ENCODE results near the gene SDK1. TPM values are rescaled to one million over a fixed set of nuclear protein-coding genes. Genes with fewer than 3 reads are reported as not detected.

SDK1 gene
- total RNA-seq, 3 donors from 2014 or later (not counting 1 experiment from before 2014, with no cell fraction given), result 0.05 to 0.11 TPM; not detected in 1

- H3K27me3 Mint-ChIP-seq (ENCODE audit: low read depth in 2 of 2), result peaks cover 14% of the 10 kb centered on the region in 2 donors
- no peak overlapping the region for H3K4me3 Mint-ChIP-seq
- no peaks in the 10 kb centered on the region for H3K9me3 ChIP-seq (ENCODE audit: control insufficient read depth, insufficient read depth, low read length)
- no peaks in the 10 kb centered on the region for H3K4me1 ChIP-seq (ENCODE audit: control insufficient read depth, insufficient read depth, low read length)
- no peak for DNase-seq
- no peaks in the 10 kb centered on the region for H3K36me3 ChIP-seq (ENCODE audit: control insufficient read depth, insufficient read depth, low read length)
- H3K9me3 Mint-ChIP-seq, result no peaks in the 10 kb centered on the region
- intact Hi-C loops (cut with micrococcal nuclease), result no loop called here
- H3K27ac Mint-ChIP-seq, result no peak overlapping the region
- no peak for ATAC-seq
- WGBS (ENCODE audit: insufficient coverage), result 86% methylated on average over 16 of the region's 16 CpGs
- H3K27ac ChIP-seq (ENCODE audit: low read length), result no peak overlapping the region
- H3K4me3 ChIP-seq (ENCODE audit: low read length), result no peak overlapping the region
- H3K36me3 Mint-ChIP-seq, result no peaks in the 10 kb centered on the region
- H3K4me1 Mint-ChIP-seq, result no peaks in the 10 kb centered on the region
- no peak for TF ChIP-seq CTCF (IDR thresholded peaks at IDR 0.05)
- H3K27me3 ChIP-seq (ENCODE audit: control insufficient read depth, insufficient read depth, low read length), result no peaks in the 10 kb centered on the region
These were observed 708.4 kb downstream of the SDK1 start for GRCh38 chr7:4009211-4010060.

- H3K4me1 Mint-ChIP-seq, result no peaks in the 10 kb centered on the region
- Histone ChIP-seq H3K27ac (ENCODE audit: low read length) (no peak overlapping the region), H3K27me3 (ENCODE audit: control insufficient read depth, insufficient read depth, low read length) (no peaks in the 10 kb centered on the region), H3K4me1 (ENCODE audit: control insufficient read depth, insufficient read depth, low read length) (no peaks in the 10 kb centered on the region), H3K36me3 (ENCODE audit: control insufficient read depth, insufficient read depth, low read length) (no peaks in the 10 kb centered on the region), H3K9me3 (ENCODE audit: control insufficient read depth, insufficient read depth, low read length) (no peaks in the 10 kb centered on the region), H3K4me3 (ENCODE audit: low read length) (no peak overlapping the region)
- TF ChIP-seq CTCF (IDR thresholded peaks at IDR 0.05), result no peak
- H3K4me3 Mint-ChIP-seq, result no peak overlapping the region
- ATAC-seq (no peak), DNase-seq (no peak)
- WGBS (ENCODE audit: insufficient coverage), result 92% methylated on average over 11 of the region's 13 CpGs
- H3K27me3 Mint-ChIP-seq (ENCODE audit: low read depth in 2 of 2), result peaks cover 14% of the 10 kb centered on the region in 2 donors
- intact Hi-C loops (cut with micrococcal nuclease), result no loop called here
- no peaks in the 10 kb centered on the region for H3K9me3 Mint-ChIP-seq
- no peaks in the 10 kb centered on the region for H3K36me3 Mint-ChIP-seq
- H3K27ac Mint-ChIP-seq, result no peak overlapping the region
These were observed 709.1 kb downstream of the SDK1 start for GRCh38 chr7:4010061-4010605.

- Mint-ChIP-seq H3K27ac (no peak overlapping the region), H3K36me3 (no peaks in the 10 kb centered on the region), H3K27me3 (ENCODE audit: low read depth in 2 of 2) (peaks cover 14 to 22% of the 10 kb centered on the region in 2 donors), H3K9me3 (no peaks in the 10 kb centered on the region), H3K4me3 (no peak overlapping the region), H3K4me1 (no peaks in the 10 kb centered on the region)
- no peaks in the 10 kb centered on the region for H3K9me3 ChIP-seq (ENCODE audit: control insufficient read depth, insufficient read depth, low read length)
- DNase-seq (no peak), ATAC-seq (no peak)
- H3K4me3 ChIP-seq (ENCODE audit: low read length), result no peak overlapping the region
- H3K4me1 ChIP-seq (ENCODE audit: control insufficient read depth, insufficient read depth, low read length), result no peaks in the 10 kb centered on the region
- 76% methylated on average over 30 of the region's 30 CpGs for WGBS (ENCODE audit: insufficient coverage)
- intact Hi-C loops (cut with micrococcal nuclease), result no loop called here
- H3K36me3 ChIP-seq (ENCODE audit: control insufficient read depth, insufficient read depth, low read length), result no peaks in the 10 kb centered on the region
- H3K27me3 ChIP-seq (ENCODE audit: control insufficient read depth, insufficient read depth, low read length), result no peaks in the 10 kb centered on the region
- TF ChIP-seq CTCF (IDR thresholded peaks at IDR 0.05), result no peak
- no peak overlapping the region for H3K27ac ChIP-seq (ENCODE audit: low read length)
These were observed 710.0 kb downstream of the SDK1 start for GRCh38 chr7:4010923-4011656.
